Sigmoid colon (tissue), 7 donors: ENCODE data around the gene ATP2B3. TPM values are rescaled to one million over a fixed set of nuclear protein-coding genes. Genes with fewer than 3 reads are reported as not detected.

Source experiments
- DNase-seq: peaks from one replicate; pipeline ENCODE4 v3.0.0-alpha.2; 2019
- H3K27ac ChIP-seq, 4 donors: fragments of 200-600 bp; sonication (generic); one replicate each; pipeline ENCODE4 v1.5.1; 2016 to 2019; ENCODE audit warnings: mild to moderate bottlenecking in 1 of 4
- H3K27me3 ChIP-seq, 3 donors: fragments of 200-600 bp; sonication (generic); one replicate each; pipeline ENCODE4 v1.5.1; 2019; ENCODE audit warnings: mild to moderate bottlenecking in 1 of 3
- H3K36me3 ChIP-seq, 4 donors: fragments of 200-600 bp; sonication (generic); one replicate each; pipeline ENCODE4 v1.5.1; 2016 to 2019
- H3K4me1 ChIP-seq, 4 donors: fragments of 200-600 bp; sonication (generic); one replicate each; pipeline ENCODE4 v1.5.1; 2017 to 2019
- H3K4me3 ChIP-seq, 4 donors: fragments of 200-600 bp; sonication (generic); one replicate each; pipeline ENCODE4 v1.5.1; 2017 to 2019; ENCODE audit warnings: mild to moderate bottlenecking in 2 of 4, moderate library complexity in 1 of 4
- H3K9me3 ChIP-seq, 4 donors: fragments of 200-600 bp in 3 of 4; sonication (generic) in 3 of 4; one replicate each; pipeline versions ENCODE4 v1.5.1 to v1.6.1; 2013 to 2019
- CTCF ChIP-seq, 4 experiments: fragments of 450-650 bp in 3 of 4; fragments of 200-600 bp in 1 of 4; IDR thresholded peaks; one replicate each; pipeline ENCODE4 v1.5.1; 2016 to 2019; ENCODE audit warnings: antibody characterized with exemption in 4 of 4, mild to moderate bottlenecking in 3 of 4, moderate library complexity in 2 of 4
- EP300 ChIP-seq, 4 donors: sonication (generic); formaldehyde crosslinking; IDR thresholded peaks; one replicate each; pipeline ENCODE4 v1.6.1; 2017; ENCODE audit warnings: antibody characterized with exemption in 4 of 4
- POLR2A ChIP-seq, 2 donors: fragments of 450-650 bp; IDR thresholded peaks; one replicate each; pipeline ENCODE4 v1.6.1; 2016; ENCODE audit warnings: antibody characterized with exemption in 2 of 2, mild to moderate bottlenecking in 2 of 2, moderate library complexity in 2 of 2
- POLR2AphosphoS5 ChIP-seq, 4 donors: sonication (generic); formaldehyde crosslinking; IDR thresholded peaks; one replicate each; pipeline ENCODE4 v1.6.1; 2017; ENCODE audit warnings: antibody characterized with exemption in 4 of 4
- WGBS, 2 donors: extraction: QIAGEN DNeasy Blood & Tissue Kit; methylation state at CpG; one replicate each; pipeline ENCODE4 v1.1.7; 2013; 5-methylcytosine and 5-hydroxymethylcytosine counted together
- intact Hi-C: fragments of 100-400 bp; cut with DNase I; formaldehyde crosslinking; loops from one replicate; pipeline ENCODE4 v1.15.1; 2023
- polyA plus RNA-seq, 3 donors: library from polyadenylated mRNA; stranded (reverse); fragments of 200-250 nt; gene quantifications; one replicate each; pipeline ENCODE4 v1.2.3, GENCODE V29; 2013
- total RNA-seq, 4 donors: library from RNA; depleted of rRNA; stranded (reverse); fragments of >200 nt; gene quantifications; one replicate each; pipeline ENCODE4 v1.1.0, GENCODE V29; 2016
- donor health status: healthy with polysubstance abuse.
- donor health status: Bipolar disorder and iron deficiency.
- donor health status: healthy.

The ATP2B3 gene
- total and polyA plus RNA-seq, 7 donors = under 0.01 to 0.95 (median 0.26) TPM; not detected in 2

GRCh38 chrX:153551135-153551534, 33.7 kb downstream of the ATP2B3 start:
- 69 to 82% methylated on average over 5 of the region's 5 CpGs for WGBS, 2 donors
- H3K4me1 ChIP-seq = no peaks in the 10 kb centered on the region
- no peaks in the 10 kb centered on the region for H3K27me3 ChIP-seq
- TF ChIP-seq POLR2A (IDR thresholded peaks at IDR 0.05) (no peak), POLR2AphosphoS5 (IDR thresholded peaks at IDR 0.05) (no peak), EP300 (IDR thresholded peaks at IDR 0.05) (no peak)
- H3K36me3 ChIP-seq = no peaks in the 10 kb centered on the region
- no peak for DNase-seq
- H3K9me3 ChIP-seq = no peaks in the 10 kb centered on the region
- intact Hi-C loops = no loop called here
- no peak overlapping the region for H3K27ac ChIP-seq
- H3K4me3 ChIP-seq = no peak overlapping the region

- TF ChIP-seq POLR2AphosphoS5 (IDR thresholded peaks at IDR 0.05) (no peak), CTCF (IDR thresholded peaks at IDR 0.05) (peak; percentile 27 to 58 (median 44)), EP300 (IDR thresholded peaks at IDR 0.05) (no peak)
- Histone ChIP-seq H3K27me3 (no peaks in the 10 kb centered on the region), H3K4me3 (no peak overlapping the region), H3K9me3 (no peaks in the 10 kb centered on the region), H3K36me3 (no peaks in the 10 kb centered on the region), H3K27ac (no peak overlapping the region), H3K4me1 (no peaks in the 10 kb centered on the region)
- DNase-seq = peak; percentile 82
- intact Hi-C loops = loop anchor here (2.0 to 5.0 kb wide), 2 partner anchors 48 to 112 kb away; no protein-coding TSS in a partner anchor
- 42 to 45% methylated on average over 17 of the region's 17 CpGs for WGBS, 2 donors
Measured at GRCh38 chrX:153554519-153555167, 37.2 kb downstream of the ATP2B3 start.

GRCh38 chrX:153556767-153557166, 39.3 kb downstream of the ATP2B3 start:
- H3K27ac ChIP-seq = no peak overlapping the region
- intact Hi-C loops = loop anchor here (5.0 kb wide), 1 partner anchor 46 kb away; no protein-coding TSS in a partner anchor
- TF ChIP-seq POLR2A (IDR thresholded peaks at IDR 0.05) (no peak), EP300 (IDR thresholded peaks at IDR 0.05) (no peak)
- no peak for DNase-seq
- H3K9me3 ChIP-seq = no peaks in the 10 kb centered on the region
- no peaks in the 10 kb centered on the region for H3K27me3 ChIP-seq
- H3K4me1 ChIP-seq = no peaks in the 10 kb centered on the region
- H3K4me3 ChIP-seq = no peak overlapping the region
- 78 to 89% methylated on average over 12 of the region's 12 CpGs for WGBS, 2 donors
- no peaks in the 10 kb centered on the region for H3K36me3 ChIP-seq

- no peak overlapping the region for H3K4me3 ChIP-seq
- no peak overlapping the region for H3K27ac ChIP-seq
- no peaks in the 10 kb centered on the region for H3K27me3 ChIP-seq
- no peaks in the 10 kb centered on the region for H3K9me3 ChIP-seq
- no peak for TF ChIP-seq CTCF (IDR thresholded peaks at IDR 0.05)
- no peak for DNase-seq
- WGBS, 2 donors = 68 to 85% methylated on average over 19 of the region's 19 CpGs
- intact Hi-C loops = loop anchor here (5.0 kb wide), 1 partner anchor 45 kb away; no protein-coding TSS in a partner anchor
- H3K4me1 ChIP-seq = no peaks in the 10 kb centered on the region
- no peaks in the 10 kb centered on the region for H3K36me3 ChIP-seq
Measured at GRCh38 chrX:153557618-153558355, 40.3 kb downstream of the ATP2B3 start.

GRCh38 chrX:153560000-153560399, 42.6 kb downstream of the ATP2B3 start:
- H3K4me1 ChIP-seq = no peaks in the 10 kb centered on the region
- no peaks in the 10 kb centered on the region for H3K9me3 ChIP-seq
- TF ChIP-seq POLR2AphosphoS5 (IDR thresholded peaks at IDR 0.05) = no peak
- TF ChIP-seq POLR2A (IDR thresholded peaks at IDR 0.05) = no peak
- no peak for TF ChIP-seq CTCF (IDR thresholded peaks at IDR 0.05)
- TF ChIP-seq EP300 (IDR thresholded peaks at IDR 0.05) = no peak
- no peak for DNase-seq
- no peaks in the 10 kb centered on the region for H3K36me3 ChIP-seq
- no peak overlapping the region for H3K4me3 ChIP-seq
- no peak overlapping the region for H3K27ac ChIP-seq
- intact Hi-C loops = loop anchor here (5.0 kb wide), 1 partner anchor 42 kb away; no protein-coding TSS in a partner anchor
- no peaks in the 10 kb centered on the region for H3K27me3 ChIP-seq
- 50 to 66% methylated on average over 9 of the region's 9 CpGs for WGBS, 2 donors
